ENCODE measurements around the gene UXS1.

UXS1 gene

GRCh38 chr2:106159866-106160785, 34.0 kb downstream of the UXS1 start:
- no CpG with 5 or more reads among the region's 31 CpGs for WGBS (ENCODE audit: extremely low coverage, insufficient coverage, insufficient read length)
- Histone ChIP-seq H3K79me2 (ENCODE audit: control insufficient read depth, insufficient read depth, low read length, poor library complexity) (no peaks in the 10 kb centered on the region), H3K9ac (ENCODE audit: low read length) (no peak overlapping the region), H3K4me3 (ENCODE audit: low read depth, low read length) (no peak overlapping the region), H3K27ac (ENCODE audit: low read depth, low read length) (no peak overlapping the region), H4K91ac (ENCODE audit: low read depth, low read length) (no peak overlapping the region), H3K79me1 (ENCODE audit: low read length) (peaks cover 4% of the 10 kb centered on the region), H4K8ac (ENCODE audit: low read depth, low read length) (peak overlapping the region; percentile 3), H4K12ac (ENCODE audit: low read depth, low read length) (no peak overlapping the region), H3K14ac (ENCODE audit: low read length) (no peak overlapping the region), H3K4ac (ENCODE audit: low read depth, low read length) (no peak overlapping the region), H2BK5ac (ENCODE audit: low read depth, low read length, poor library complexity) (no peak overlapping the region), H3K4me1 (ENCODE audit: control insufficient read depth in 1 of 2, insufficient read depth in 2 of 2, low read length in 2 of 2) (peaks cover 19 to 29% of the 10 kb centered on the region in 2 experiments), H3K4me2 (ENCODE audit: low read length) (no peak overlapping the region), H2BK12ac (ENCODE audit: low read length) (peak overlapping the region; percentile 1), H3K18ac (ENCODE audit: low read length) (no peak overlapping the region), H2AFZ (ENCODE audit: insufficient read depth, low read length, poor library complexity) (no peak overlapping the region), H3K9me3 (ENCODE audit: insufficient read depth, low read depth, low read length) (no peaks in the 10 kb centered on the region), H2BK120ac (ENCODE audit: insufficient read depth, low read length, poor library complexity) (peak overlapping the region; percentile 17), H3K36me3 (ENCODE audit: control insufficient read depth in 1 of 2, insufficient read depth in 2 of 2, low read length in 2 of 2) (peaks cover 4 to 7% of the 10 kb centered on the region in 2 experiments), H3K23ac (ENCODE audit: low read length) (no peak overlapping the region), H3K27me3 (ENCODE audit: insufficient read depth, low read length) (no peaks in the 10 kb centered on the region), H2AK5ac (ENCODE audit: low read length) (no peak overlapping the region)
- DNase-seq: no peak

GRCh38 chr2:106158871-106159270, 35.2 kb downstream of the UXS1 start:
- Histone ChIP-seq H3K4me3 (ENCODE audit: low read depth, low read length) (no peak overlapping the region), H4K12ac (ENCODE audit: low read depth, low read length) (no peak overlapping the region), H2AFZ (ENCODE audit: insufficient read depth, low read length, poor library complexity) (no peak overlapping the region), H3K27ac (ENCODE audit: low read depth, low read length) (peak overlapping the region; percentile 16), H2BK120ac (ENCODE audit: insufficient read depth, low read length, poor library complexity) (no peak overlapping the region), H3K9me3 (ENCODE audit: insufficient read depth, low read depth, low read length) (no peaks in the 10 kb centered on the region), H3K4ac (ENCODE audit: low read depth, low read length) (no peak overlapping the region), H2BK5ac (ENCODE audit: low read depth, low read length, poor library complexity) (no peak overlapping the region), H3K4me1 (ENCODE audit: control insufficient read depth in 1 of 2, insufficient read depth in 2 of 2, low read length in 2 of 2) (peaks cover 19 to 26% of the 10 kb centered on the region in 2 experiments), H3K18ac (ENCODE audit: low read length) (no peak overlapping the region), H2BK12ac (ENCODE audit: low read length) (peak overlapping the region; percentile 23), H4K91ac (ENCODE audit: low read depth, low read length) (no peak overlapping the region), H2AK5ac (ENCODE audit: low read length) (no peak overlapping the region), H3K36me3 (ENCODE audit: control insufficient read depth in 1 of 2, insufficient read depth in 2 of 2, low read length in 2 of 2) (peaks cover 6 to 7% of the 10 kb centered on the region in 2 experiments), H3K79me1 (ENCODE audit: low read length) (peaks cover 4% of the 10 kb centered on the region), H3K23ac (ENCODE audit: low read length) (no peak overlapping the region), H3K9ac (ENCODE audit: low read length) (no peak overlapping the region), H3K79me2 (ENCODE audit: control insufficient read depth, insufficient read depth, low read length, poor library complexity) (no peaks in the 10 kb centered on the region), H3K4me2 (ENCODE audit: low read length) (no peak overlapping the region), H4K8ac (ENCODE audit: low read depth, low read length) (no peak overlapping the region), H3K27me3 (ENCODE audit: insufficient read depth, low read length) (no peaks in the 10 kb centered on the region), H3K14ac (ENCODE audit: low read length) (no peak overlapping the region)
- no peak for DNase-seq
- WGBS (ENCODE audit: extremely low coverage, insufficient coverage, insufficient read length): no CpG with 5 or more reads among the region's 10 CpGs

GRCh38 chr2:106158131-106158530, 36.0 kb downstream of the UXS1 start:
- Histone ChIP-seq H3K79me1 (ENCODE audit: low read length) (peaks cover 4% of the 10 kb centered on the region), H2BK5ac (ENCODE audit: low read depth, low read length, poor library complexity) (no peak overlapping the region), H3K23ac (ENCODE audit: low read length) (no peak overlapping the region), H3K9me3 (ENCODE audit: insufficient read depth, low read depth, low read length) (no peaks in the 10 kb centered on the region), H4K91ac (ENCODE audit: low read depth, low read length) (no peak overlapping the region), H3K4ac (ENCODE audit: low read depth, low read length) (no peak overlapping the region), H3K4me3 (ENCODE audit: low read depth, low read length) (no peak overlapping the region), H3K14ac (ENCODE audit: low read length) (no peak overlapping the region), H2AFZ (ENCODE audit: insufficient read depth, low read length, poor library complexity) (no peak overlapping the region), H2BK120ac (ENCODE audit: insufficient read depth, low read length, poor library complexity) (no peak overlapping the region), H3K4me1 (ENCODE audit: control insufficient read depth in 1 of 2, insufficient read depth in 2 of 2, low read length in 2 of 2) (peaks cover 19 to 25% of the 10 kb centered on the region in 2 experiments), H4K8ac (ENCODE audit: low read depth, low read length) (no peak overlapping the region), H3K27me3 (ENCODE audit: insufficient read depth, low read length) (no peaks in the 10 kb centered on the region), H3K36me3 (ENCODE audit: control insufficient read depth in 1 of 2, insufficient read depth in 2 of 2, low read length in 2 of 2) (peaks cover 6 to 7% of the 10 kb centered on the region in 2 experiments), H3K18ac (ENCODE audit: low read length) (no peak overlapping the region), H3K27ac (ENCODE audit: low read depth, low read length) (no peak overlapping the region), H3K4me2 (ENCODE audit: low read length) (no peak overlapping the region), H2BK12ac (ENCODE audit: low read length) (no peak overlapping the region), H2AK5ac (ENCODE audit: low read length) (no peak overlapping the region), H3K9ac (ENCODE audit: low read length) (no peak overlapping the region), H4K12ac (ENCODE audit: low read depth, low read length) (no peak overlapping the region), H3K79me2 (ENCODE audit: control insufficient read depth, insufficient read depth, low read length, poor library complexity) (no peaks in the 10 kb centered on the region)
- no CpG with 5 or more reads among the region's 4 CpGs for WGBS (ENCODE audit: extremely low coverage, insufficient coverage, insufficient read length)
- DNase-seq: peak; percentile 37 to 65

- no peak overlapping the region for H2AK5ac ChIP-seq (ENCODE audit: low read length)
- H3K27me3 ChIP-seq (ENCODE audit: insufficient read depth, low read length): no peaks in the 10 kb centered on the region
- no peak overlapping the region for H3K4me2 ChIP-seq (ENCODE audit: low read length)
- H3K4me3 ChIP-seq (ENCODE audit: low read depth, low read length): no peak overlapping the region
- peaks cover 4% of the 10 kb centered on the region for H3K79me1 ChIP-seq (ENCODE audit: low read length)
- no peaks in the 10 kb centered on the region for H3K9me3 ChIP-seq (ENCODE audit: insufficient read depth, low read depth, low read length)
- peaks cover 19 to 25% of the 10 kb centered on the region in 2 experiments for H3K4me1 ChIP-seq (ENCODE audit: control insufficient read depth in 1 of 2, insufficient read depth in 2 of 2, low read length in 2 of 2)
- H3K14ac ChIP-seq (ENCODE audit: low read length): no peak overlapping the region
- H3K27ac ChIP-seq (ENCODE audit: low read depth, low read length): no peak overlapping the region
- H2BK12ac ChIP-seq (ENCODE audit: low read length): no peak overlapping the region
- H2BK120ac ChIP-seq (ENCODE audit: insufficient read depth, low read length, poor library complexity): no peak overlapping the region
- H3K36me3 ChIP-seq (ENCODE audit: control insufficient read depth in 1 of 2, insufficient read depth in 2 of 2, low read length in 2 of 2): peaks cover 6 to 7% of the 10 kb centered on the region in 2 experiments
- no peak overlapping the region for H4K91ac ChIP-seq (ENCODE audit: low read depth, low read length)
- no peak overlapping the region for H3K23ac ChIP-seq (ENCODE audit: low read length)
- DNase-seq: peak; percentile 64 to 92
- no CpG with 5 or more reads among the region's 3 CpGs for WGBS (ENCODE audit: extremely low coverage, insufficient coverage, insufficient read length)
- H3K79me2 ChIP-seq (ENCODE audit: control insufficient read depth, insufficient read depth, low read length, poor library complexity): no peaks in the 10 kb centered on the region
- no peak overlapping the region for H3K18ac ChIP-seq (ENCODE audit: low read length)
- H4K12ac ChIP-seq (ENCODE audit: low read depth, low read length): no peak overlapping the region
- no peak overlapping the region for H4K8ac ChIP-seq (ENCODE audit: low read depth, low read length)
- no peak overlapping the region for H3K9ac ChIP-seq (ENCODE audit: low read length)
- H2BK5ac ChIP-seq (ENCODE audit: low read depth, low read length, poor library complexity): no peak overlapping the region
- H3K4ac ChIP-seq (ENCODE audit: low read depth, low read length): no peak overlapping the region
- H2AFZ ChIP-seq (ENCODE audit: insufficient read depth, low read length, poor library complexity): no peak overlapping the region
These were observed 36.7 kb downstream of the UXS1 start for GRCh38 chr2:106157416-106157815.
